DOHH2 (cell line): ENCODE measurements around the gene OPN4.

ENCODE experiments used
- CTCF ChIP-seq: fragments of 200-600 bp; sonication (generic); IDR thresholded peaks from one replicate; pipeline ENCODE4 v1.5.1; 2014; ENCODE audit warnings: antibody characterized with exemption, mild to moderate bottlenecking, low read depth, low read length; ENCODE audit not compliant: poor library complexity, severe bottlenecking
- EZH2phosphoT487 ChIP-seq: fragments of 200-600 bp; sonication (generic); IDR thresholded peaks from 2 replicates; pipeline ENCODE4 v1.6.1; 2017; ENCODE audit warnings: borderline replicate concordance, mild to moderate bottlenecking, antibody characterized with exemption, low read length, moderate library complexity, mixed read lengths

DNA sequence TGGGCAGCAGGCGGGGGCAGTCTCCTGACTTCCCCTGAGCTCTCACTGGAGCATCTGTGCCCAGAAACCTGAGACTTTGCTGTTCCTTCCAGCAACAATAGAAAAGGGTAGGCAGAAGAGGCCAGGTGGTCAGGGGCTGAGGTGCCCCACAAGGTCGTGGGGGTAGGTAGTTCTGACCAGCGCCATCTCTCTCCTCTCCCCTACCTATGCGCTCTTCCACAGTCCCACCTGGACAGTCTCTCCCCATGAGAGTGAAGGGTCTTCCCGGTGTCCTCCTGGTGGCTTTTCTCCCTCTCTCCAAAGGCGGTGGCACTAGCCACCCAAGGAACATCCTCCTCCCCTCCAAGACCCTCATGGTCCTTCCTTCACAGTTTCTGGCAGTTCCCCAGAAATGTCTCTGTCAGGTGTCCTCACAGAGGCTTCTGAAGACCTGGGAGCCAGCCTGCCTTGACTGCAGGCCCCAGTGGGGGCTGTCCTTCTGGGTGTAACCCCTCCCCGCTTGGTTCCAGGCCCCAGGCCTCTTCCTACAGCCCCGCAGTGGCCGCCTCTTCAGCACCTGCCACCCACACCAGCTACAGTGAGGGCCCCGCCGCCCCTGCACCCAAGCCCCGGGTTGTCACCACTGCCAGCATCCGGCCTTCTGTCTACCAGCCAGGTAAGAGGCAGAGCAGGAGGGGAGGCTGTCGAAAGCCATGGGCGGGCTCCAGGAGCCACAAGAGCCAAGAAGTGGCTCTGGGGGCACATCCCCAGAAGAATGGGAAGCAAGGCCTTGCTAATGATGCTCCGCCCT, 55.2 kb downstream of the OPN4 start:
- TF ChIP-seq EZH2phosphoT487 (no peak), CTCF (no peak)
